COLO668 (cell line): Measurements from ENCODE around the gene MRPL40.
"Not testable (repeated sequence)": the region's sequence is repeated elsewhere in the genome, so short reads cannot be mapped to it uniquely, and the experiment has no call there.

Source experiments
- DNase-seq: peaks from one replicate; lab custom pipeline; 2025; ENCODE audit not compliant: unreplicated experiment; lab: John Stamatoyannopoulos, UW

MRPL40 gene

GRCh38 chr22:19440411-19441195 is 8.3 kb downstream of the MRPL40 start:
- no peak for DNase-seq

GRCh38 chr22:19442166-19442565 is 9.8 kb downstream of the MRPL40 start:
- DNase-seq: no peak

- DNase-seq: no peak
Observed at GRCh38 chr22:19443544-19444211, 11.3 kb downstream of the MRPL40 start.

GRCh38 chr22:19445279-19445982 is 13.1 kb downstream of the MRPL40 start:
- DNase-seq: not testable (repeated sequence)

GRCh38 chr22:19446603-19447329 is 14.4 kb downstream of the MRPL40 start:
- DNase-seq: no peak

- peak; percentile 90 for DNase-seq
Observed at GRCh38 chr22:19447330-19448075, 15.2 kb downstream of the MRPL40 start, which contains the start of gene C22orf39. Gene C22orf39, minus strand, starts transcription at chr22:19447711. Its CDS starts 23 bp downstream, at chr22:19447688.

- DNase-seq: peak; percentile 61
Observed at GRCh38 chr22:19448076-19448607, 15.8 kb downstream of the MRPL40 start.

- DNase-seq: no peak
Observed at GRCh38 chr22:19448739-19449421, 16.5 kb downstream of the MRPL40 start.

GRCh38 chr22:19449422-19449767 is 17.1 kb downstream of the MRPL40 start:
- no peak for DNase-seq

GRCh38 chr22:19450363-19451175 is 18.2 kb downstream of the MRPL40 start:
- DNase-seq: no peak

GRCh38 chr22:19451570-19451969 is 19.2 kb downstream of the MRPL40 start:
- no peak for DNase-seq

- no peak for DNase-seq
Observed at GRCh38 chr22:19453718-19454117, 21.4 kb downstream of the MRPL40 start.

GRCh38 chr22:19454156-19454555 is 21.8 kb downstream of the MRPL40 start:
- DNase-seq: no peak

- no peak for DNase-seq
Observed at GRCh38 chr22:19455033-19455432, 22.7 kb downstream of the MRPL40 start.

GRCh38 chr22:19455585-19456370 is 23.4 kb downstream of the MRPL40 start:
- no peak for DNase-seq

- no peak for DNase-seq
Observed at GRCh38 chr22:19456541-19456940, 24.2 kb downstream of the MRPL40 start.

GRCh38 chr22:19457828-19458428 is 25.6 kb downstream of the MRPL40 start:
- DNase-seq: no peak

GRCh38 chr22:19460036-19460435 is 27.7 kb downstream of the MRPL40 start:
- DNase-seq: no peak
